CD14-positive monocyte (primary cell): ENCODE results near the gene SPG21. TPM values are rescaled to one million over a fixed set of nuclear protein-coding genes. Genes with fewer than 3 reads are reported as not detected.

Experiments used
- DNase-seq, 3 donors: peaks; one replicate each; pipeline ENCODE4 v3.0.0-alpha.2; 2011 to 2022
- H2AFZ ChIP-seq: 2 replicates; pipeline ENCODE4 v1.6.0; 2012; ENCODE audit warnings: mild to moderate bottlenecking, low read depth, low read length, inconsistent platforms; ENCODE audit not compliant: insufficient read depth, poor library complexity, severe bottlenecking
- H3K27ac ChIP-seq, 2 donors: 1 replicate in 1 of 2; 2 replicates in 1 of 2; pipeline ENCODE4 v1.5.1; 2012 to 2013; ENCODE audit warnings: low read length in 2 of 2, control low read depth in 1 of 2, inconsistent platforms in 1 of 2, low read depth in 1 of 2, mild to moderate bottlenecking in 1 of 2
- H3K27me3 ChIP-seq, 2 donors: one replicate each; pipeline versions ENCODE4 v1.6.0 to v1.6.1; 2011 to 2013; ENCODE audit warnings: low read length in 2 of 2; ENCODE audit not compliant: control insufficient read depth in 2 of 2, insufficient read depth in 2 of 2
- H3K36me3 ChIP-seq, 2 donors: replicated peaks in 1 of 2; 1 replicate in 1 of 2; 2 replicates in 1 of 2; pipeline versions ENCODE4 v1.5.1 to v1.6.1; 2012 to 2013; ENCODE audit warnings: low read length in 2 of 2, control low read depth in 1 of 2, inconsistent platforms in 1 of 2, mild to moderate bottlenecking in 1 of 2; ENCODE audit not compliant: insufficient read depth in 2 of 2, control insufficient read depth in 1 of 2
- H3K4me1 ChIP-seq, 2 donors: 1 replicate in 1 of 2; 2 replicates in 1 of 2; pipeline versions ENCODE4 v1.5.1 to v1.6.1; 2012 to 2013; ENCODE audit warnings: low read length in 2 of 2, control low read depth in 1 of 2, inconsistent platforms in 1 of 2, mild to moderate bottlenecking in 1 of 2, moderate library complexity in 1 of 2; ENCODE audit not compliant: insufficient read depth in 2 of 2, control insufficient read depth in 1 of 2
- H3K4me2 ChIP-seq: replicated peaks from 2 replicates; pipeline ENCODE3; 2012; ENCODE audit warnings: low read length, moderate library complexity, mild to moderate bottlenecking; ENCODE audit not compliant: poor library complexity, severe bottlenecking; ENCODE audit errors: extremely low read depth
- H3K4me3 ChIP-seq, 3 experiments: fragments of 200-600 bp in 1 of 3; sonication (generic) in 1 of 3; replicated peaks in 1 of 3; 1 replicate in 2 of 3; 2 replicates in 1 of 3; pipeline ENCODE4 v1.5.1; 2011 to 2013; ENCODE audit warnings: low read length in 3 of 3, mild to moderate bottlenecking in 3 of 3, control low read depth in 2 of 3, low read depth in 2 of 3, inconsistent platforms in 1 of 3, moderate library complexity in 1 of 3
- H3K79me2 ChIP-seq: 2 replicates; pipeline ENCODE4 v1.6.0; 2012; ENCODE audit warnings: mild to moderate bottlenecking, control low read depth, inconsistent platforms, low read length, moderate library complexity; ENCODE audit not compliant: insufficient read depth
- H3K9ac ChIP-seq: 2 replicates; pipeline ENCODE4 v1.6.0; 2017; ENCODE audit warnings: low read length, mild to moderate bottlenecking; ENCODE audit not compliant: insufficient read depth, poor library complexity, severe bottlenecking
- H3K9me3 ChIP-seq, 2 donors: replicated peaks in 1 of 2; 1 replicate in 1 of 2; 2 replicates in 1 of 2; pipeline versions ENCODE4 v1.5.1 to v1.6.1; 2012 to 2013; ENCODE audit warnings: low read length in 2 of 2, control low read depth in 1 of 2; ENCODE audit not compliant: control insufficient read depth in 1 of 2, insufficient read depth in 1 of 2
- H4K20me1 ChIP-seq: 2 replicates; pipeline ENCODE4 v1.6.0; 2012; ENCODE audit warnings: mild to moderate bottlenecking, low read length, control low read depth, moderate library complexity; ENCODE audit not compliant: insufficient read depth
- H3K27ac Mint-ChIP-seq, 7 donors: one replicate each; pipeline ENCODE4 v1.8.0; 2020; ENCODE audit warnings: mild to moderate bottlenecking in 7 of 7, mixed read lengths in 7 of 7, moderate library complexity in 6 of 7, inconsistent platforms in 2 of 7
- H3K27me3 Mint-ChIP-seq, 3 donors: one replicate each; pipeline ENCODE4 v1.8.0; 2021 to 2022; ENCODE audit warnings: low read depth in 3 of 3, mild to moderate bottlenecking in 3 of 3, mixed read lengths in 3 of 3, moderate library complexity in 3 of 3, inconsistent platforms in 1 of 3
- H3K36me3 Mint-ChIP-seq, 2 donors: one replicate each; pipeline ENCODE4 v1.8.0; 2020; ENCODE audit warnings: mixed read lengths in 2 of 2, inconsistent platforms in 1 of 2, mild to moderate bottlenecking in 1 of 2
- H3K4me1 Mint-ChIP-seq: one replicate; pipeline ENCODE4 v1.8.0; 2020; ENCODE audit warnings: mild to moderate bottlenecking, mixed read lengths
- H3K4me3 Mint-ChIP-seq, 2 donors: one replicate each; pipeline ENCODE4 v1.8.0; 2020; ENCODE audit warnings: mild to moderate bottlenecking in 2 of 2, mixed read lengths in 2 of 2, moderate library complexity in 1 of 2
- H3K9me3 Mint-ChIP-seq, 7 donors: one replicate each; pipeline ENCODE4 v1.8.0; 2020 to 2022; ENCODE audit warnings: mixed read lengths in 7 of 7, mild to moderate bottlenecking in 6 of 7, moderate library complexity in 6 of 7, inconsistent platforms in 2 of 7
- WGBS: methylation state at CpG from one replicate; pipeline ENCODE4 v1.1.5; 2013; ENCODE audit warnings: missing lambda C conversion rate; ENCODE audit not compliant: insufficient coverage; 5-methylcytosine and 5-hydroxymethylcytosine counted together
- intact Hi-C, 2 donors: fragments of 100-400 bp; cut with micrococcal nuclease; formaldehyde crosslinking; loops; one replicate each; pipeline versions ENCODE4 v1.15.0 to v1.15.1; 2023
- polyA plus RNA-seq, 3 donors: library from polyadenylated mRNA; depleted of rRNA in 1 of 3; unstranded in 2 of 3; stranded (reverse) in 1 of 3; fragments of 300-500 nt in 2 of 3; fragments of >200 nt in 1 of 3; fragmentation: Illumina TruSeq in 2 of 3; gene quantifications; 1 replicate in 2 of 3; 2 replicates in 1 of 3; pipeline ENCODE4 v1.2.3, GENCODE V29; 2012 to 2021
- TF ChIP-seq, protein P1 (sequence below): fragments of 200-600 bp; IDR thresholded peaks from one replicate; pipeline ENCODE4 v1.8.0; 2022; ENCODE audit warnings: antibody characterized with exemption, mild to moderate bottlenecking

SPG21 gene
- polyA plus RNA-seq, 3 donors = 102 to 375 (median 358) TPM

DNA sequence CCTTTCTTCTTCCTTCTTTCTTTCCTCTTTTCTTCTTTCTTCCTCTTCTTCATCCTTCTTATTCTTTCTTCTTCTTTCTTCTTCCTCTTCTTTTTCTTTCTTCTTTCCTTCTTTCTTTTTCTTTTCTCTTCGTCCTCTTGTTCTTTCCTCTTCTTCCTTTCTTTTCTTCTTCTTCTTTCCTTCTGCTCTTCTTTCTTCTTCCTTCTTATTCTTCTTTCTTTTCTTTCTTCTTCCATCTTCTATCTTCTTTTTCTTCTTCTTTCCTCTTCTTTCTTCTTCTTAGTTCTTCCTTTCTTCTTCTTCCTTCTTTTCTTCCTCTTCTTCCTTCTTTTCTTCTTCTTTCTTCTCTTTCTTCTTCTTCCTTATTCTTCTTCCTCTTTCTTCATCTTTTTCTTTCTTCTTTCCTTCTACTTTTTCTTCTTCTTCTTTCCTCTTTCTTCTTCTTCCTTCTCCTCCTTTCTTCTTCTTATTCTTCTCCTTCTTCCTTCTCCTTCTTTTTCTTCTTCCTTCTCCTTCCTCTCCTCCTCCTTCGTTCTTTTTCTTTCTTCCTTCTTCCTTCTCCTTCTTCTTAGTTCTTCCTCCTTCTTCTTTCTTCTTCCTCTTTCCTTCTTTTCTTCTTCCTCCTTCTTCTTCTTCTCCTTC lies 37.8 kb downstream of the SPG21 start:
- no peak for DNase-seq
- Histone ChIP-seq H3K9ac (no peak overlapping the region), H3K27me3 (no peaks in the 10 kb centered on the region), H3K4me3 (no peak overlapping the region), H3K36me3 (peaks cover 17 to 21% of the 10 kb centered on the region in 2 donors), H3K79me2 (no peaks in the 10 kb centered on the region), H2AFZ (no peak overlapping the region), H3K4me1 (no peaks in the 10 kb centered on the region), H3K9me3 (peaks cover 14 to 57% of the 10 kb centered on the region in 2 donors), H3K4me2 (no peak overlapping the region), H4K20me1 (no peaks in the 10 kb centered on the region), H3K27ac (no peak overlapping the region)
- Mint-ChIP-seq H3K27me3 (peaks cover 0 to 13% (median 6%) of the 10 kb centered on the region in 3 donors), H3K27ac (peak overlapping the region; percentile 10 to 83 (median 65)), H3K9me3 (peaks cover 46 to 69% (median 56%) of the 10 kb centered on the region in 7 donors), H3K4me3 (no peak overlapping the region), H3K4me1 (no peaks in the 10 kb centered on the region), H3K36me3 (peaks cover 20 to 54% of the 10 kb centered on the region in 2 donors)
- 82% methylated on average over 2 of the region's 2 CpGs for WGBS
- intact Hi-C loops = no loop called here
- TF ChIP-seq, protein P1, sequence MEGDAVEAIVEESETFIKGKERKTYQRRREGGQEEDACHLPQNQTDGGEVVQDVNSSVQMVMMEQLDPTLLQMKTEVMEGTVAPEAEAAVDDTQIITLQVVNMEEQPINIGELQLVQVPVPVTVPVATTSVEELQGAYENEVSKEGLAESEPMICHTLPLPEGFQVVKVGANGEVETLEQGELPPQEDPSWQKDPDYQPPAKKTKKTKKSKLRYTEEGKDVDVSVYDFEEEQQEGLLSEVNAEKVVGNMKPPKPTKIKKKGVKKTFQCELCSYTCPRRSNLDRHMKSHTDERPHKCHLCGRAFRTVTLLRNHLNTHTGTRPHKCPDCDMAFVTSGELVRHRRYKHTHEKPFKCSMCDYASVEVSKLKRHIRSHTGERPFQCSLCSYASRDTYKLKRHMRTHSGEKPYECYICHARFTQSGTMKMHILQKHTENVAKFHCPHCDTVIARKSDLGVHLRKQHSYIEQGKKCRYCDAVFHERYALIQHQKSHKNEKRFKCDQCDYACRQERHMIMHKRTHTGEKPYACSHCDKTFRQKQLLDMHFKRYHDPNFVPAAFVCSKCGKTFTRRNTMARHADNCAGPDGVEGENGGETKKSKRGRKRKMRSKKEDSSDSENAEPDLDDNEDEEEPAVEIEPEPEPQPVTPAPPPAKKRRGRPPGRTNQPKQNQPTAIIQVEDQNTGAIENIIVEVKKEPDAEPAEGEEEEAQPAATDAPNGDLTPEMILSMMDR = no peak

DNA sequence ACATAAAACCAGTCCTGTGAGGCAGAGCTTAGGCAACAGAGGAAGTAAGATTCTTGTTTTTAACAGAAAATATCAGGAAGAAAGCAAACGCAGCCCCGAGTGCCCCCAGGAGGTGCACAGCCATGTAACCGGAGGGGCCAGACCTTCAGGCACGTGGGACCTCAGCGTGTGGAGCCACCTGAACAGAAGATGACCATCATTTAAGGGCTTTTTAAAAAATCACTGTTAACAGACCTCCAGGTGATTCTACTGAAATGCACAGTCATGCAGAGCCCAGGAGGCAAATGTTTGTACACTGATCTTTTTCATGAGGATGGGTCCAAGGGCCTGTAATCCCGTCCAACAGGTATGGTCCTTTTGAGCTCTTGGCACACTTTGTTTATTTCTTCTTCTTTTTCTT lies 38.8 kb downstream of the SPG21 start:
- Histone ChIP-seq H3K9ac (no peak overlapping the region), H3K4me1 (no peaks in the 10 kb centered on the region), H3K27me3 (no peaks in the 10 kb centered on the region), H4K20me1 (no peaks in the 10 kb centered on the region), H2AFZ (no peak overlapping the region), H3K27ac (no peak overlapping the region), H3K9me3 (peaks cover 14 to 51% of the 10 kb centered on the region in 2 donors), H3K4me2 (no peak overlapping the region), H3K4me3 (no peak overlapping the region), H3K79me2 (no peaks in the 10 kb centered on the region), H3K36me3 (peaks cover 8 to 11% of the 10 kb centered on the region in 2 donors)
- Mint-ChIP-seq H3K4me1 (no peaks in the 10 kb centered on the region), H3K36me3 (peaks cover 12 to 44% of the 10 kb centered on the region in 2 donors), H3K4me3 (no peak overlapping the region), H3K27ac (no peak overlapping the region), H3K27me3 (peaks cover 0 to 13% (median 6%) of the 10 kb centered on the region in 3 donors), H3K9me3 (peaks cover 45 to 60% (median 51%) of the 10 kb centered on the region in 7 donors)
- DNase-seq = no peak
- WGBS = 24% methylated on average over 6 of the region's 6 CpGs
- intact Hi-C loops = no loop called here
- TF ChIP-seq, protein P1 = no peak
